Measurements from ENCODE around the gene STKLD1. TPM values are rescaled to one million over a fixed set of nuclear protein-coding genes. Genes with fewer than 3 reads are reported as not detected.

STKLD1 gene
- total and polyA plus RNA-seq, 9 of the 15 experiments (the other 6 are each of a cell fraction or from before 2014, with no cell fraction given), result 0.10 to 0.65 (median 0.33) TPM; not detected in 2

- TF ChIP-seq POLR2AphosphoS5 (IDR thresholded peaks at IDR 0.05; ENCODE audit: control insufficient read depth, insufficient read depth, low read depth, low read length), result peak; percentile 45
- no peak for TF ChIP-seq CXXC5 (CRISPR knock-in tag; IDR thresholded peaks at IDR 0.05)
- no peak for TF ChIP-seq HES1 (IDR thresholded peaks at IDR 0.05; ENCODE audit: low read depth)
- no peak for TF ChIP-seq NCOA2 (IDR thresholded peaks at IDR 0.05; ENCODE audit: partially characterized antibody in 2 of 2)
- TF ChIP-seq, protein P1, sequence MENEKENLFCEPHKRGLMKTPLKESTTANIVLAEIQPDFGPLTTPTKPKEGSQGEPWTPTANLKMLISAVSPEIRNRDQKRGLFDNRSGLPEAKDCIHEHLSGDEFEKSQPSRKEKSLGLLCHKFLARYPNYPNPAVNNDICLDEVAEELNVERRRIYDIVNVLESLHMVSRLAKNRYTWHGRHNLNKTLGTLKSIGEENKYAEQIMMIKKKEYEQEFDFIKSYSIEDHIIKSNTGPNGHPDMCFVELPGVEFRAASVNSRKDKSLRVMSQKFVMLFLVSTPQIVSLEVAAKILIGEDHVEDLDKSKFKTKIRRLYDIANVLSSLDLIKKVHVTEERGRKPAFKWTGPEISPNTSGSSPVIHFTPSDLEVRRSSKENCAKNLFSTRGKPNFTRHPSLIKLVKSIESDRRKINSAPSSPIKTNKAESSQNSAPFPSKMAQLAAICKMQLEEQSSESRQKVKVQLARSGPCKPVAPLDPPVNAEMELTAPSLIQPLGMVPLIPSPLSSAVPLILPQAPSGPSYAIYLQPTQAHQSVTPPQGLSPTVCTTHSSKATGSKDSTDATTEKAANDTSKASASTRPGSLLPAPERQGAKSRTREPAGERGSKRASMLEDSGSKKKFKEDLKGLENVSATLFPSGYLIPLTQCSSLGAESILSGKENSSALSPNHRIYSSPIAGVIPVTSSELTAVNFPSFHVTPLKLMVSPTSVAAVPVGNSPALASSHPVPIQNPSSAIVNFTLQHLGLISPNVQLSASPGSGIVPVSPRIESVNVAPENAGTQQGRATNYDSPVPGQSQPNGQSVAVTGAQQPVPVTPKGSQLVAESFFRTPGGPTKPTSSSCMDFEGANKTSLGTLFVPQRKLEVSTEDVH (IDR thresholded peaks at IDR 0.05; ENCODE audit: low read depth, partially characterized antibody), result peak; percentile 50
- no peak for TF ChIP-seq DIDO1 (tag; IDR thresholded peaks at IDR 0.05; ENCODE audit: low read depth)
- TF ChIP-seq, protein P2, sequence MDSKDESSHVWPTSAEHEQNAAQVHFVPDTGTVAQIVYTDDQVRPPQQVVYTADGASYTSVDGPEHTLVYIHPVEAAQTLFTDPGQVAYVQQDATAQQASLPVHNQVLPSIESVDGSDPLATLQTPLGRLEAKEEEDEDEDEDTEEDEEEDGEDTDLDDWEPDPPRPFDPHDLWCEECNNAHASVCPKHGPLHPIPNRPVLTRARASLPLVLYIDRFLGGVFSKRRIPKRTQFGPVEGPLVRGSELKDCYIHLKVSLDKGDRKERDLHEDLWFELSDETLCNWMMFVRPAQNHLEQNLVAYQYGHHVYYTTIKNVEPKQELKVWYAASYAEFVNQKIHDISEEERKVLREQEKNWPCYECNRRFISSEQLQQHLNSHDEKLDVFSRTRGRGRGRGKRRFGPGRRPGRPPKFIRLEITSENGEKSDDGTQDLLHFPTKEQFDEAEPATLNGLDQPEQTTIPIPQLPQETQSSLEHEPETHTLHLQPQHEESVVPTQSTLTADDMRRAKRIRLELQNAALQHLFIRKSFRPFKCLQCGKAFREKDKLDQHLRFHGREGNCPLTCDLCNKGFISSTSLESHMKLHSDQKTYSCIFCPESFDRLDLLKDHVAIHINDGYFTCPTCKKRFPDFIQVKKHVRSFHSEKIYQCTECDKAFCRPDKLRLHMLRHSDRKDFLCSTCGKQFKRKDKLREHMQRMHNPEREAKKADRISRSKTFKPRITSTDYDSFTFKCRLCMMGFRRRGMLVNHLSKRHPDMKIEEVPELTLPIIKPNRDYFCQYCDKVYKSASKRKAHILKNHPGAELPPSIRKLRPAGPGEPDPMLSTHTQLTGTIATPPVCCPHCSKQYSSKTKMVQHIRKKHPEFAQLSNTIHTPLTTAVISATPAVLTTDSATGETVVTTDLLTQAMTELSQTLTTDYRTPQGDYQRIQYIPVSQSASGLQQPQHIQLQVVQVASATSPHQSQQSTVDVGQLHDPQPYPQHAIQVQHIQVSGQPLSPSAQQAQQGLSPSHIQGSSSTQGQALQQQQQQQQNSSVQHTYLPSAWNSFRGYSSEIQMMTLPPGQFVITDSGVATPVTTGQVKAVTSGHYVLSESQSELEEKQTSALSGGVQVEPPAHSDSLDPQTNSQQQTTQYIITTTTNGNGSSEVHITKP (IDR thresholded peaks at IDR 0.05; ENCODE audit: partially characterized antibody), result no peak
- TF ChIP-seq ETV1 (tag; conservative IDR thresholded peaks at IDR 0.05; ENCODE audit: low read depth), result no peak
- TF ChIP-seq, protein P3, sequence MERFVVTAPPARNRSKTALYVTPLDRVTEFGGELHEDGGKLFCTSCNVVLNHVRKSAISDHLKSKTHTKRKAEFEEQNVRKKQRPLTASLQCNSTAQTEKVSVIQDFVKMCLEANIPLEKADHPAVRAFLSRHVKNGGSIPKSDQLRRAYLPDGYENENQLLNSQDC (CRISPR knock-in tag; IDR thresholded peaks at IDR 0.05), result no peak
- TF ChIP-seq, protein P4, sequence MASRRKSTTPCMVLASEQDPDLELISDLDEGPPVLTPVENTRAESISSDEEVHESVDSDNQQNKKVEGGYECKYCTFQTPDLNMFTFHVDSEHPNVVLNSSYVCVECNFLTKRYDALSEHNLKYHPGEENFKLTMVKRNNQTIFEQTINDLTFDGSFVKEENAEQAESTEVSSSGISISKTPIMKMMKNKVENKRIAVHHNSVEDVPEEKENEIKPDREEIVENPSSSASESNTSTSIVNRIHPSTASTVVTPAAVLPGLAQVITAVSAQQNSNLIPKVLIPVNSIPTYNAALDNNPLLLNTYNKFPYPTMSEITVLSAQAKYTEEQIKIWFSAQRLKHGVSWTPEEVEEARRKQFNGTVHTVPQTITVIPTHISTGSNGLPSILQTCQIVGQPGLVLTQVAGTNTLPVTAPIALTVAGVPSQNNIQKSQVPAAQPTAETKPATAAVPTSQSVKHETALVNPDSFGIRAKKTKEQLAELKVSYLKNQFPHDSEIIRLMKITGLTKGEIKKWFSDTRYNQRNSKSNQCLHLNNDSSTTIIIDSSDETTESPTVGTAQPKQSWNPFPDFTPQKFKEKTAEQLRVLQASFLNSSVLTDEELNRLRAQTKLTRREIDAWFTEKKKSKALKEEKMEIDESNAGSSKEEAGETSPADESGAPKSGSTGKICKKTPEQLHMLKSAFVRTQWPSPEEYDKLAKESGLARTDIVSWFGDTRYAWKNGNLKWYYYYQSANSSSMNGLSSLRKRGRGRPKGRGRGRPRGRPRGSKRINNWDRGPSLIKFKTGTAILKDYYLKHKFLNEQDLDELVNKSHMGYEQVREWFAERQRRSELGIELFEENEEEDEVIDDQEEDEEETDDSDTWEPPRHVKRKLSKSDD (conservative IDR thresholded peaks at IDR 0.05; ENCODE audit: low read length), result no peak
- TF ChIP-seq ZNF140 (CRISPR knock-in tag; IDR thresholded peaks at IDR 0.05), result no peak
- no peak for TF ChIP-seq ZFX (CRISPR knock-in tag; IDR thresholded peaks at IDR 0.05)
- TF ChIP-seq, protein P5, sequence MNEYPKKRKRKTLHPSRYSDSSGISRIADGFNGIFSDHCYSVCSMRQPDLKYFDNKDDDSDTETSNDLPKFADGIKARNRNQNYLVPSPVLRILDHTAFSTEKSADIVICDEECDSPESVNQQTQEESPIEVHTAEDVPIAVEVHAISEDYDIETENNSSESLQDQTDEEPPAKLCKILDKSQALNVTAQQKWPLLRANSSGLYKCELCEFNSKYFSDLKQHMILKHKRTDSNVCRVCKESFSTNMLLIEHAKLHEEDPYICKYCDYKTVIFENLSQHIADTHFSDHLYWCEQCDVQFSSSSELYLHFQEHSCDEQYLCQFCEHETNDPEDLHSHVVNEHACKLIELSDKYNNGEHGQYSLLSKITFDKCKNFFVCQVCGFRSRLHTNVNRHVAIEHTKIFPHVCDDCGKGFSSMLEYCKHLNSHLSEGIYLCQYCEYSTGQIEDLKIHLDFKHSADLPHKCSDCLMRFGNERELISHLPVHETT (CRISPR knock-in tag; conservative IDR thresholded peaks at IDR 0.05 in 1 of 2, IDR thresholded peaks at IDR 0.05 in 1 of 2), result no peak
Observed at GRCh38 chr9:133361507-133362092, 14.6 kb upstream of the STKLD1 start (continued).

Data from K562 (cell line).